ENCODE measurements around the gene RPS15. TPM values are rescaled to one million over a fixed set of nuclear protein-coding genes. Genes with fewer than 3 reads are reported as not detected.

Gene RPS15
- total RNA-seq, 1 donor from 2014 or later, result 1,014 TPM

GRCh38 chr19:1428738-1429391 lies 9.3 kb upstream of the RPS15 start:
- H3K4me3 Mint-ChIP-seq, result no peak overlapping the region
- peaks cover 4% of the 10 kb centered on the region for H3K4me1 Mint-ChIP-seq
- H3K27me3 Mint-ChIP-seq (ENCODE audit: low read depth), result no peaks in the 10 kb centered on the region
- no peak overlapping the region for H3K27ac Mint-ChIP-seq
- H3K9me3 Mint-ChIP-seq, result no peaks in the 10 kb centered on the region
- TF ChIP-seq CTCF (IDR thresholded peaks at IDR 0.05; ENCODE audit: unreplicated experiment), result no peak
- DNase-seq (ENCODE audit: low spot score in 2 of 2, unreplicated experiment in 2 of 2), result no peak
- H3K36me3 Mint-ChIP-seq, result peaks cover 7% of the 10 kb centered on the region

- Mint-ChIP-seq H3K4me1 (peaks cover 4% of the 10 kb centered on the region), H3K27ac (no peak overlapping the region), H3K9me3 (no peaks in the 10 kb centered on the region), H3K36me3 (peaks cover 7% of the 10 kb centered on the region), H3K4me3 (no peak overlapping the region), H3K27me3 (ENCODE audit: low read depth) (no peaks in the 10 kb centered on the region)
- no peak for DNase-seq (ENCODE audit: low spot score in 2 of 2, unreplicated experiment in 2 of 2)
- TF ChIP-seq CTCF (IDR thresholded peaks at IDR 0.05; ENCODE audit: unreplicated experiment), result no peak
Observed at GRCh38 chr19:1429750-1430149, 8.4 kb upstream of the RPS15 start.

GRCh38 chr19:1430246-1430645 lies 8.0 kb upstream of the RPS15 start:
- TF ChIP-seq CTCF (IDR thresholded peaks at IDR 0.05; ENCODE audit: unreplicated experiment), result no peak
- H3K27me3 Mint-ChIP-seq (ENCODE audit: low read depth), result no peaks in the 10 kb centered on the region
- DNase-seq (ENCODE audit: low spot score in 2 of 2, unreplicated experiment in 2 of 2), result no peak
- H3K36me3 Mint-ChIP-seq, result peaks cover 5% of the 10 kb centered on the region
- H3K27ac Mint-ChIP-seq, result no peak overlapping the region
- H3K9me3 Mint-ChIP-seq, result no peaks in the 10 kb centered on the region
- no peak overlapping the region for H3K4me3 Mint-ChIP-seq
- H3K4me1 Mint-ChIP-seq, result no peaks in the 10 kb centered on the region

- H3K27me3 Mint-ChIP-seq (ENCODE audit: low read depth), result no peaks in the 10 kb centered on the region
- peaks cover 7% of the 10 kb centered on the region for H3K36me3 Mint-ChIP-seq
- TF ChIP-seq CTCF (IDR thresholded peaks at IDR 0.05; ENCODE audit: unreplicated experiment), result no peak
- H3K4me1 Mint-ChIP-seq, result no peaks in the 10 kb centered on the region
- no peak overlapping the region for H3K27ac Mint-ChIP-seq
- no peaks in the 10 kb centered on the region for H3K9me3 Mint-ChIP-seq
- no peak overlapping the region for H3K4me3 Mint-ChIP-seq
- DNase-seq (ENCODE audit: low spot score in 2 of 2, unreplicated experiment in 2 of 2), result no peak
Observed at GRCh38 chr19:1431759-1432506, 6.3 kb upstream of the RPS15 start.

GRCh38 chr19:1432507-1432887 lies 5.7 kb upstream of the RPS15 start:
- TF ChIP-seq CTCF (IDR thresholded peaks at IDR 0.05; ENCODE audit: unreplicated experiment), result no peak
- H3K4me3 Mint-ChIP-seq, result no peak overlapping the region
- H3K4me1 Mint-ChIP-seq, result no peaks in the 10 kb centered on the region
- no peak overlapping the region for H3K27ac Mint-ChIP-seq
- no peak for DNase-seq (ENCODE audit: low spot score in 2 of 2, unreplicated experiment in 2 of 2)
- H3K36me3 Mint-ChIP-seq, result peaks cover 7% of the 10 kb centered on the region
- no peaks in the 10 kb centered on the region for H3K27me3 Mint-ChIP-seq (ENCODE audit: low read depth)
- no peaks in the 10 kb centered on the region for H3K9me3 Mint-ChIP-seq

All from mesothelial cell of epicardium (in vitro differentiated cells).